HEK293 (cell line): ENCODE results near the gene HHAT.
"Not testable (repeated sequence)": the region's sequence is repeated elsewhere in the genome, so short reads cannot be mapped to it uniquely, and the experiment has no call there.

Source experiments
- CTCF ChIA-PET: fragments of 350-600 bp; formaldehyde crosslinking; extraction: SDS; loops from one replicate; lab custom pipeline; 2021; ENCODE audit warnings: antibody characterized with exemption; lab: Yijun Ruan, JAX
- POLR2A ChIA-PET: fragments of 300-600 bp; formaldehyde crosslinking; extraction: SDS; loops from one replicate; lab custom pipeline; 2020; ENCODE audit warnings: antibody characterized with exemption, inconsistent platforms; lab: Yijun Ruan, JAX
- H3K27ac ChIP-seq: fragments of 200-500 bp; sonication (Bioruptor generic); 2 replicates; pipeline ENCODE4 v1.5.1; 2014; ENCODE audit warnings: low read depth, low read length, control low read depth, inconsistent platforms; ENCODE audit errors: extremely low read depth
- H3K36me3 ChIP-seq, 2 experiments: fragments of 200-500 bp in 1 of 2; sonication (Bioruptor generic) in 1 of 2; 1 replicate in 1 of 2; 2 replicates in 1 of 2; pipeline ENCODE4 v1.5.1; 2014 to 2017; ENCODE audit warnings: inconsistent platforms in 2 of 2, low read length in 2 of 2; ENCODE audit not compliant: control insufficient read depth in 2 of 2, insufficient read depth in 1 of 2
- H3K4me1 ChIP-seq: fragments of 200-500 bp; sonication (Bioruptor generic); 2 replicates; pipeline ENCODE4 v1.5.1; 2014; ENCODE audit warnings: mild to moderate bottlenecking, low read length, inconsistent platforms; ENCODE audit not compliant: control insufficient read depth, insufficient read depth
- H3K4me3 ChIP-seq: 2 replicates; pipeline ENCODE4 v1.5.1; 2011; ENCODE audit warnings: low read depth, mild to moderate bottlenecking, control low read depth, low read length, moderate library complexity
- H3K9me3 ChIP-seq: fragments of 200-500 bp; sonication (Bioruptor generic); 2 replicates; pipeline ENCODE4 v1.5.1; 2014; ENCODE audit warnings: low read depth, low read length, inconsistent platforms; ENCODE audit not compliant: control insufficient read depth, insufficient read depth
- AEBP2 ChIP-seq: fragments of 450-650 bp; formaldehyde crosslinking; IDR thresholded peaks from 2 replicates; pipeline ENCODE4 v1.5.1; 2016; ENCODE audit warnings: missing biosample characterization, missing genetic modification characterization, borderline replicate concordance
- BCL11A ChIP-seq: fragments of 450-650 bp; formaldehyde crosslinking; IDR thresholded peaks from 2 replicates; pipeline ENCODE4 v1.5.1; 2016; ENCODE audit warnings: low read depth, missing biosample characterization, missing genetic modification characterization
- KLF1 ChIP-seq: fragments of 450-650 bp; formaldehyde crosslinking; IDR thresholded peaks from 2 replicates; pipeline ENCODE4 v1.5.1; 2016; ENCODE audit warnings: missing biosample characterization, missing genetic modification characterization
- KLF10 ChIP-seq: fragments of 450-650 bp; IDR thresholded peaks from 2 replicates; pipeline ENCODE4 v1.5.1; 2018; ENCODE audit warnings: missing biosample characterization, mild to moderate bottlenecking, missing genetic modification characterization
- MZF1 ChIP-seq: fragments of 450-650 bp; formaldehyde crosslinking; IDR thresholded peaks from 2 replicates; pipeline ENCODE4 v1.5.1; 2017; ENCODE audit warnings: missing biosample characterization, missing genetic modification characterization, borderline replicate concordance
- TRIM28 ChIP-seq: IDR thresholded peaks from 2 replicates; pipeline ENCODE4 v1.6.1; 2011; ENCODE audit warnings: low read length, control low read depth, borderline replicate concordance
- ZBTB44 ChIP-seq: fragments of 450-650 bp; IDR thresholded peaks from 2 replicates; pipeline ENCODE4 v1.5.1; 2018; ENCODE audit warnings: missing biosample characterization, mild to moderate bottlenecking, missing genetic modification characterization
- ZFP41 ChIP-seq: fragments of 450-650 bp; formaldehyde crosslinking; IDR thresholded peaks from 2 replicates; pipeline ENCODE4 v1.5.1; 2016; ENCODE audit warnings: missing biosample characterization, missing genetic modification characterization, borderline replicate concordance
- ZNF140 ChIP-seq: fragments of 450-650 bp; formaldehyde crosslinking; IDR thresholded peaks from 2 replicates; pipeline ENCODE4 v1.5.1; 2016; ENCODE audit warnings: missing biosample characterization, missing genetic modification characterization
- ZNF146 ChIP-seq: fragments of 450-650 bp; formaldehyde crosslinking; IDR thresholded peaks from 2 replicates; pipeline ENCODE4 v1.5.1; 2016; ENCODE audit warnings: missing biosample characterization, missing genetic modification characterization
- ZNF148 ChIP-seq: fragments of 450-650 bp; formaldehyde crosslinking; IDR thresholded peaks from 2 replicates; pipeline ENCODE4 v1.5.0; 2017; ENCODE audit warnings: missing biosample characterization, missing genetic modification characterization, borderline replicate concordance
- ZNF37A ChIP-seq: fragments of 450-650 bp; IDR thresholded peaks from 2 replicates; pipeline ENCODE4 v1.5.1; 2018; ENCODE audit warnings: missing biosample characterization, missing genetic modification characterization
- ZNF529 ChIP-seq: fragments of 450-650 bp; formaldehyde crosslinking; IDR thresholded peaks from 2 replicates; pipeline ENCODE4 v1.5.1; 2017; ENCODE audit warnings: missing genetic modification characterization, missing biosample characterization; ENCODE audit not compliant: insufficient replicate concordance
- ZNF555 ChIP-seq: fragments of 450-650 bp; formaldehyde crosslinking; conservative IDR thresholded peaks from 2 replicates; pipeline ENCODE4 v1.5.1; 2017; ENCODE audit warnings: missing biosample characterization, mild to moderate bottlenecking, missing genetic modification characterization, inconsistent platforms
- ZNF571 ChIP-seq: fragments of 450-650 bp; formaldehyde crosslinking; IDR thresholded peaks from 2 replicates; pipeline ENCODE4 v1.5.0; 2017; ENCODE audit warnings: missing biosample characterization, missing genetic modification characterization
- ZNF623 ChIP-seq: fragments of 450-650 bp; formaldehyde crosslinking; IDR thresholded peaks from 2 replicates; pipeline ENCODE4 v1.5.1; 2016; ENCODE audit warnings: missing biosample characterization, missing genetic modification characterization
- ZNF639 ChIP-seq: fragments of 450-650 bp; formaldehyde crosslinking; IDR thresholded peaks from 2 replicates; pipeline ENCODE4 v1.5.1; 2016; ENCODE audit warnings: missing biosample characterization, missing genetic modification characterization
- ZNF660 ChIP-seq: fragments of 450-650 bp; IDR thresholded peaks from 2 replicates; pipeline ENCODE4 v1.5.1; 2018; ENCODE audit warnings: missing biosample characterization, mild to moderate bottlenecking, missing genetic modification characterization
- ZSCAN16 ChIP-seq: fragments of 450-650 bp; formaldehyde crosslinking; IDR thresholded peaks from 2 replicates; pipeline ENCODE4 v1.5.1; 2016; ENCODE audit warnings: missing biosample characterization, missing genetic modification characterization
- ZSCAN5A ChIP-seq: fragments of 450-650 bp; formaldehyde crosslinking; IDR thresholded peaks from 2 replicates; pipeline ENCODE4 v1.5.1; 2016; ENCODE audit warnings: missing biosample characterization, missing genetic modification characterization

Gene HHAT

GRCh38 chr1:210418863-210419650, 90.4 kb downstream of the HHAT start:
- CTCF ChIA-PET = interaction anchor here (0.5 to 1.7 kb wide), 8 partner anchors 12 to 715 kb away, joined by 3 to 7 read pairs (median 4); partner anchors contain the start of gene KCNH1
- no peaks in the 10 kb centered on the region for H3K36me3 ChIP-seq

GRCh38 chr1:210426696-210427095, 98.0 kb downstream of the HHAT start:
- H3K4me3 ChIP-seq, POLR2A ChIA-PET, H3K4me1 ChIP-seq, H3K36me3 ChIP-seq, H3K9me3 ChIP-seq, H3K27ac ChIP-seq: not testable (repeated sequence)
- CTCF ChIA-PET = interaction anchor here (0.7 kb wide), 1 partner anchor 551 kb away, joined by 4 read pairs; no protein-coding TSS in a partner anchor

More at GRCh38 chr1:210418863-210419650, 90.4 kb downstream of the HHAT start:
- POLR2A ChIA-PET = no interaction called here
- H3K27ac ChIP-seq = no peak overlapping the region
- TF ChIP-seq ZNF623 (tag by site-specific recombination) (no peak), MZF1 (tag by site-specific recombination) (no peak), ZSCAN16 (no peak), ZNF555 (tag by site-specific recombination) (no peak), ZNF639 (tag by site-specific recombination) (no peak), ZNF529 (tag by site-specific recombination) (no peak), AEBP2 (tag by site-specific recombination) (no peak), ZBTB44 (tag by site-specific recombination) (no peak)
- H3K4me1 ChIP-seq = no peaks in the 10 kb centered on the region
- no peaks in the 10 kb centered on the region for H3K9me3 ChIP-seq
- no peak overlapping the region for H3K4me3 ChIP-seq

GRCh38 chr1:210428696-210429095, 100.0 kb downstream of the HHAT start:
- ChIA-PET POLR2A (interaction anchor here (0.5 kb wide), 1 partner anchor 21 kb away, joined by 5 read pairs; no protein-coding TSS in a partner anchor), CTCF (interaction anchor here (0.6 to 2.0 kb wide), 4 partner anchors 18 to 839 kb away, joined by 3 to 6 read pairs (median 4); no protein-coding TSS in a partner anchor)
- no peaks in the 10 kb centered on the region for H3K4me1 ChIP-seq
- no peaks in the 10 kb centered on the region for H3K9me3 ChIP-seq
- no peak overlapping the region for H3K27ac ChIP-seq
- H3K36me3 ChIP-seq = no peaks in the 10 kb centered on the region
- H3K4me3 ChIP-seq = no peak overlapping the region
- TF ChIP-seq KLF1 (tag by site-specific recombination) (no peak), TRIM28 (no peak), ZNF140 (tag by site-specific recombination) (no peak), ZNF571 (tag by site-specific recombination) (no peak), ZNF146 (tag by site-specific recombination) (no peak), ZNF37A (tag by site-specific recombination) (no peak), MZF1 (tag by site-specific recombination) (no peak), ZNF148 (tag by site-specific recombination) (no peak), ZFP41 (tag by site-specific recombination) (no peak), BCL11A (tag by site-specific recombination) (no peak), ZSCAN5A (tag by site-specific recombination) (no peak), KLF10 (tag by site-specific recombination) (no peak), ZNF660 (tag by site-specific recombination) (no peak)
